Femur (tissue), 1 donor: ENCODE results near the gene CLEC18A.
"Not testable (repeated sequence)": the region's sequence is repeated elsewhere in the genome, so short reads cannot be mapped to it uniquely, and the experiment has no call there.

Experiments used
- DNase-seq: peaks from one replicate; pipeline ENCODE4 v3.0.0-alpha.2; 2017

Gene CLEC18A

DNA sequence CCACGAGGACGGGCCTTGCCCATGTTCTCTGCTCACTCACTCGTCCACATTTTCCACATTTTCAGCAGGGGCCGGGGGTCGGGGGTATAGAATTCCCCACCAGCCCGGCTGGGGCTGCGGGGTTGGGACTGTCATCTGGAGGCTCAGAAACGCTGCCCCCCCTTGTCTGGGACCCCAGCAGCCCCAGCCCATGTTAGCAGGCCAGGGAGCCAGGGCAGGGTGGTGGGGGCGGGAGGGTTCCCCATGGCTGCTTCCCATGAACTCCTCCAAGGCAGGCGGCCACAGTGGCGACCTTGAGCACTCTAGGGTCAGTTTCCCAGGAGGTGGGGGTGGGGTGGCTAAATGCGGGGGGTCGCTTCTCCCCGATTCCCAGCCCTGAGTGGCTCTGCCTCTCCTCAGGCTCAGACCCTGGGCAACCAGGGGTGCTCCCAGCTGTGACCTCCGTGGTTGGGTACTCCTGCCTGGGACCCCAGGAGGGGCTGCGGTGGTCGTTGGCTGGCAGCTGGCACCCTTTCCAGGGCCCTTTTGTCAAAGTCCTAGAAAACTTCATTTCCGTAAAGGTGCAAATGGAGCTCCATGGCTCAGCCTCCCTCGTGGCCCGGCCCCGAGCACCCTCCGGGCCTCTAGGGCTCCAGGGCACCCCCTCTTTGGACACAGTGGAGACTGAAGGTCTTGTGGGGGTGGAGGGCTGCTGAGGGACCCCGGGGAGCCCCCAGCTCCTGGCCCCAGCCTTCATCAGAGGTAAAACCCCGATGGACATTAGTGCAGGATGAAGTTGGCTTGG, 1.6 kb downstream of the CLEC18A start:
- peak; percentile 11 for DNase-seq

- peak; percentile 20 for DNase-seq
These were observed 3.1 kb downstream of the CLEC18A start for GRCh38 chr16:69954241-69954640.

GRCh38 chr16:69963312-69963711, 12.2 kb downstream of the CLEC18A start:
- DNase-seq = not testable (repeated sequence)

DNA sequence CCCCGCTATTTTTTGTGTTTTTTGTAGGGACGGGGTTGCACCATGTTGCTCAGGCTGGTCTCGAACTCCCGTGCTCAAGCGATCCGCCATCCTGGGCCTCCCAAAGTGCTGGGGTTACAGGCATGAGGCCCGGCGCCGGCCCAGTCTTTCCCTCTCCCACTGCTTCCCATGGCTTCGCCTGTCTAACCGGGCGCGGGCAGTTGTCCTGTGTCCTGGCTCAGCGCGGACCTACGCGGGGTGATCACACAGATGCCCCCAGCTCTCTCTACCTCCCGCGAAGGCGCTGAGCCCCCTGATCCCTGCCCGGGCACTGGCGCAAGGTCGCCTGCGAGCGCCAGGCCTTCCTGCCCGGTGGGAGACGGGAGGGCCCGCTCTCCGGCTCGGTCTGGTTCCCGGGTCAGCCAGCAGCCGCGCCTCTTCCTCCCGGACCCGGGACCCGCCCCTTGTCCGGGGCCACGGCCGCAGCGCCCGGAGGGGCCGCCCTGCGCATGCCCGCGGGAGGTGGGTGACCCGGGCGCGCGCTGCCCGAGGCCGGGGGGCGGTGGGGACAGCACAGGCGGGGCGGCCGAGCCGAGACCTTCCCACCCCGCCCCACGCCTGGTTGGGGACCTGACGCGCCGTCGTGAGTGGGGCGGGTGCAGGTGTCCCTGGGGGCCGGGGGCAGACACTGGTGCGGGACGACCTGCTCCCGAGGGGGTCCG, 14.0 kb downstream of the CLEC18A start:
- DNase-seq = peak; percentile 57

- DNase-seq = not testable (repeated sequence)
These were observed 14.5 kb downstream of the CLEC18A start for GRCh38 chr16:69965661-69966054.

DNA sequence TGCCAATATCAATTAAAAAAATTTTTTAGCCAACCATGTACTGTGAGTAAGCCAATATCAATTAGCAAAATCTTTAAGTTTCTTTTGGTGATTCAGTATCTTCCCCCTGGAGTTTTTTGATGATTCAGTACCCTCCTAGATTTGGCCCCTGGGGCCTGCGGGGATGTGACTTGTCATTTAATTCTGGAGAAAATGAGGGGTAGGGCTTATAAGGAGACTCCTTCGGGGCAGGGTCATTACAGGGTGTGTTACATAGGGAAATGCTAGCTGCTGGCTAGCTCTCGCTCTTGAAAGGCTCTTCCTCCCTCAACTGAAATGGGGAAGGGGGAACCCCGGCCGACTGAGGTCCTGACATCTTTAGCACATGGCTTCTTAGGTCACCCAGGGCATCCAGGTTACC, 16.6 kb downstream of the CLEC18A start:
- DNase-seq = not testable (repeated sequence)

GRCh38 chr16:69968125-69968524, 17.0 kb downstream of the CLEC18A start:
- not testable (repeated sequence) for DNase-seq

- not testable (repeated sequence) for DNase-seq
These were observed 18.5 kb downstream of the CLEC18A start for GRCh38 chr16:69969657-69970056.

DNA sequence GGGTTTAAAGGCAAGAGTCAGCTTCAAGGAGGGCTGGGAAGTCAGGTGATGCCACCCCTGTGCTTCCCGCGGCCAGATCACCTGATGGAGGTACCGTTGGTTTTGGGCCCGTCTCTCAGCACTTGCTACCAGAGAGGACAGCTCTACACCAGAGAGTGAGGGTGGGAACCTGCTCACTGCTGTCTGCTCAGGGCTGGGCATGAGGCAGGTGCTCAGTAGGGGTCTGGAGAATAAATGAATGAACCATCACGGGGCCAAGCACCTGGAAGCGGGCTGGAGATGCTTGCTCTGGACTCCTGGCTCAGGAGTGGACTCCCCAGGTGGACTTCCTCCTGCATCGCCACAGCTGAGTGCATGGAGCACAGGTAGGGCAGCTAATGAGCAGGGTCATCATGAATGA, 21.0 kb downstream of the CLEC18A start:
- not testable (repeated sequence) for DNase-seq

GRCh38 chr16:69972935-69973334, 21.8 kb downstream of the CLEC18A start:
- DNase-seq = not testable (repeated sequence)

DNA sequence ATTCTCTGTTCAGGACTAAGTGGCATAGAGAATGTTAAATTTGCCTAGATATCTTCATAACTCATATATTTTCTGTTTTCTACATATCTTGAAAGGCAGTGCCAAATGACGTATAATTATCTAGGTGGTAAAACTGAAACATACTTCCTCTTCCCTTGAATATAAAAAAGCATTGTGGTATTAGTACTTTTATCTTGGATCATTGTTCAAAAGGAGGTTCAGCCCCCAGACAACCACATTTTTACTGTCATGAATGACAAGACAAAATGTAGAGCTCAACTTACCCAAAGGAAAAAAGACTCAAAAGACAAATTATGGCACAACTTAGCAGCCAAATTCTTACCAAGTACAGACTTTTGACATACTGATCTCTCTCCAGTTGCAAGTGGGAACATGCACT, 34.1 kb downstream of the CLEC18A start:
- DNase-seq = not testable (repeated sequence)

GRCh38 chr16:69997956-69998355, 46.8 kb downstream of the CLEC18A start:
- not testable (repeated sequence) for DNase-seq

- not testable (repeated sequence) for DNase-seq
These were observed 48.7 kb downstream of the CLEC18A start for GRCh38 chr16:69999801-70000200.

DNA sequence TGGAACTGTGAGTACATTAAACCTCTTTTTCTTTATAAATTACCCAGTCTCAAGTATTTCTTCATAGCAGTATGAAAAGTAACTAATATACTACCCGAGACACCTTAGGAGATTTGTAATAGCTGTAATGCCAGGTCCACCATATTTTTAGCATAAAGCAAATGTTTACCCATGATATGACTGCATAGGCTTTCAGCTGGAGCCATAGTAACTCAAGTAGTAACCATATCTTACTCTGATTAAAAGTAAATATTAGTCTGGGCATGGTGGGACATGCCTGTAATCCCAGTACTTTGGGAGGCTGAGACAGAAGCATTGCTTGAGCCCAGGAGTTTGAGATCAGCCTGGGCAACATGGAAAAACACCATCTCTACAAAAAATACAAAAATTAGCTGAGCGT, 52.4 kb downstream of the CLEC18A start:
- not testable (repeated sequence) for DNase-seq

DNA sequence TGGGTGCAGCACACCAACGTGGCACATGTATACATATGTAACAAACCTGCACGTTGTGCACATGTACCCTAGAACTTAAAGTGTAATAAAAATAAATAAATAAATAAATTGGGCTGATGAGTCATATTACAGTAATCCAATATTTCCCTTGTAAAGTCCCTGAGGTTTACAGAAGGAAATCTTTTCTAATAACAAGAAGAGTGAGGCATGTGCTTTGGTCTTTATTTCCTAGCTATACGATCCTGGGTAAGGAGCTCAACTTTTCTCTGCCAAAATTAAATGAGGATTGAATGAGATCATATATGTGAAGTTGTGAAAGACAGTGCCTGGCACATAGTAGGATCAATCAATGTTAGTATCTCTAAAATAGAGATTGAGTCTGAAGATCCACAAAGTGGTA, 57.5 kb downstream of the CLEC18A start:
- not testable (repeated sequence) for DNase-seq

DNA sequence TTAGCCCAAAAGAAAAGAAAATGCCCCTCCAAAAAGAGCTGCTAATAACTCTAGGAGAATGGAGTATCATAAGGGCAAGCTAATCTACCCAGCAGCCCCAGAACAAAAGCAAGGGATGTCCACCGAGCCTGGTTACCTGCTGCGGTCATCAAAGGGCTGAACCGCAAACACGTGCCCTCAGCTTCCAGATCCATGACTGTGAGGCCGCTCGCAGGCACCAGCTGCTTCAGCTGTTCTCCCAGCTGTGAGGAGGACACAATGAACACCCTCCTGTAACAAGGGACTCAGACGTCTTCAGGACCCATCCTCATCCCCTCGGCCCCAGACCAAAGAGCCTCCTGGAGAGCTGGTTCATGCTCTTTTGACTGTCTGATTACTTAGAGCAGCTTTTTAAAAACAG, 59.5 kb downstream of the CLEC18A start:
- not testable (repeated sequence) for DNase-seq

- not testable (repeated sequence) for DNase-seq
These were observed 60.0 kb downstream of the CLEC18A start for GRCh38 chr16:70011120-70011519.

GRCh38 chr16:70012354-70012753, 61.2 kb downstream of the CLEC18A start:
- not testable (repeated sequence) for DNase-seq

GRCh38 chr16:70012951-70013350, 61.8 kb downstream of the CLEC18A start:
- not testable (repeated sequence) for DNase-seq
